SK-N-SH treated with all-trans-retinoic acid at 6 μM for 48 hours (cell line): ENCODE measurements around the gene OR6C6.

Source experiments
- ATAC-seq: fragments of 200-7000 bp; cut with Tn5 transposase; 3 replicates; pipeline ENCODE4 v1.9.1; 2020; ENCODE audit warnings: mild to moderate bottlenecking, moderate library complexity
- ARNTL ChIP-seq: fragments of 450-650 bp; formaldehyde crosslinking; IDR thresholded peaks from 2 replicates; pipeline ENCODE4 v1.5.0; 2020; ENCODE audit warnings: low read depth, mild to moderate bottlenecking, moderate library complexity, borderline replicate concordance
- BACH2 ChIP-seq: fragments of 250-450 bp; sonication (Bioruptor Pico); IDR thresholded peaks from 2 replicates; pipeline ENCODE4 v1.9.0; 2021; ENCODE audit warnings: mild to moderate bottlenecking, borderline replicate concordance
- CREB5 ChIP-seq: fragments of 250-450 bp; sonication (Bioruptor Pico); IDR thresholded peaks from 2 replicates; pipeline ENCODE4 v1.5.1; 2020; ENCODE audit warnings: low read depth, mild to moderate bottlenecking, moderate library complexity
- CSRNP3 ChIP-seq: fragments of 250-450 bp; sonication (Bioruptor Pico); IDR thresholded peaks from 2 replicates; pipeline ENCODE4 v1.5.1; 2021; ENCODE audit warnings: mild to moderate bottlenecking, moderate library complexity
- ESRRG ChIP-seq: fragments of 250-450 bp; sonication (Bioruptor Pico); IDR thresholded peaks from 2 replicates; pipeline ENCODE4 v1.6.1; 2021; ENCODE audit warnings: mild to moderate bottlenecking
- GLIS3 ChIP-seq: fragments of 250-450 bp; sonication (Bioruptor Pico); IDR thresholded peaks from 2 replicates; pipeline ENCODE4 v1.5.0; 2020; ENCODE audit warnings: mild to moderate bottlenecking, moderate library complexity
- ISL1 ChIP-seq: fragments of 250-450 bp; sonication (Bioruptor Pico); IDR thresholded peaks from 2 replicates; pipeline ENCODE4 v2.1.2; 2022; ENCODE audit warnings: mild to moderate bottlenecking, moderate library complexity
- OSR1 ChIP-seq: fragments of 250-450 bp; sonication (Bioruptor Pico); IDR thresholded peaks from 2 replicates; pipeline ENCODE4 v1.8.0; 2022; ENCODE audit warnings: moderate library complexity, mild to moderate bottlenecking, inconsistent platforms
- POU6F1 ChIP-seq: fragments of 250-450 bp; sonication (Bioruptor Pico); IDR thresholded peaks from 2 replicates; pipeline ENCODE4 v1.8.0; 2021; ENCODE audit warnings: low read depth, mild to moderate bottlenecking, moderate library complexity, borderline replicate concordance
- PPARA ChIP-seq: fragments of 250-450 bp; sonication (Bioruptor Pico); IDR thresholded peaks from 2 replicates; pipeline ENCODE4 v1.5.0; 2020; ENCODE audit warnings: mild to moderate bottlenecking, borderline replicate concordance
- RARB ChIP-seq: fragments of 250-450 bp; sonication (Bioruptor Pico); IDR thresholded peaks from 2 replicates; pipeline ENCODE4 v1.8.0; 2021; ENCODE audit warnings: mild to moderate bottlenecking, moderate library complexity
- SNAI2 ChIP-seq: fragments of 250-450 bp; sonication (Bioruptor Pico); IDR thresholded peaks from 2 replicates; pipeline ENCODE4 v1.5.0; 2020; ENCODE audit warnings: mild to moderate bottlenecking, moderate library complexity
- TCF4 ChIP-seq: fragments of 250-450 bp; sonication (Bioruptor Pico); IDR thresholded peaks from 2 replicates; pipeline ENCODE4 v1.8.0; 2021; ENCODE audit warnings: mild to moderate bottlenecking, moderate library complexity, borderline replicate concordance
- TOX ChIP-seq: fragments of 250-450 bp; sonication (Bioruptor Pico); IDR thresholded peaks from 2 replicates; pipeline ENCODE4 v1.8.0; 2021; ENCODE audit warnings: mild to moderate bottlenecking, moderate library complexity, borderline replicate concordance
- ZC3H10 ChIP-seq: fragments of 250-450 bp; sonication (Bioruptor Pico); IDR thresholded peaks from 2 replicates; pipeline ENCODE4 v1.5.1; 2021; ENCODE audit warnings: mild to moderate bottlenecking, moderate library complexity
- ZFP3 ChIP-seq: fragments of 250-450 bp; sonication (Bioruptor Pico); IDR thresholded peaks from 2 replicates; pipeline ENCODE4 v1.5.0; 2020; ENCODE audit warnings: mild to moderate bottlenecking, moderate library complexity
- ZFP30 ChIP-seq: fragments of 450-650 bp; formaldehyde crosslinking; IDR thresholded peaks from 2 replicates; pipeline ENCODE4 v1.5.0; 2022; ENCODE audit warnings: mild to moderate bottlenecking, moderate library complexity
- ZNF565 ChIP-seq: fragments of 450-650 bp; formaldehyde crosslinking; conservative IDR thresholded peaks from 2 replicates; pipeline ENCODE4 v1.5.0; 2020; ENCODE audit warnings: low read depth, mild to moderate bottlenecking, moderate library complexity
- ZNF70 ChIP-seq: fragments of 450-650 bp; formaldehyde crosslinking; IDR thresholded peaks from 2 replicates; pipeline ENCODE4 v1.5.0; 2020; ENCODE audit warnings: mild to moderate bottlenecking, moderate library complexity
- TF ChIP-seq, protein P1 (sequence below): fragments of 250-450 bp; sonication (Bioruptor Pico); IDR thresholded peaks from 2 replicates; pipeline ENCODE4 v1.5.0; 2020; ENCODE audit warnings: mild to moderate bottlenecking, moderate library complexity

Gene OR6C6

GRCh38 chr12:55320201-55320600, 23.8 kb upstream of the OR6C6 start:
- TF ChIP-seq SNAI2 (CRISPR knock-in tag) = no peak
- TF ChIP-seq POU6F1 (CRISPR knock-in tag) = no peak
- no peak for TF ChIP-seq TOX (CRISPR knock-in tag)
- no peak for TF ChIP-seq ZC3H10
- no peak for TF ChIP-seq RARB (CRISPR knock-in tag)
- no peak for TF ChIP-seq ZNF565 (CRISPR knock-in tag)
- no peak for TF ChIP-seq ARNTL (CRISPR knock-in tag)
- no peak for TF ChIP-seq ISL1
- no peak for TF ChIP-seq CSRNP3 (CRISPR knock-in tag)
- ATAC-seq = no peak

- no peak for TF ChIP-seq ARNTL (CRISPR knock-in tag)
- TF ChIP-seq TCF4 = no peak
- TF ChIP-seq ZFP30 (CRISPR knock-in tag) = no peak
- no peak for TF ChIP-seq ZNF70 (CRISPR knock-in tag)
- no peak for TF ChIP-seq TOX (CRISPR knock-in tag)
- no peak for TF ChIP-seq BACH2 (CRISPR knock-in tag)
- ATAC-seq = no peak
These were observed 17.7 kb upstream of the OR6C6 start, which contains the start of gene OR6C1 for GRCh38 chr12:55314043-55314442. Gene OR6C1, plus strand, starts transcription at chr12:55314343. Its CDS starts 6,257 bp downstream, at chr12:55320600.

GRCh38 chr12:55289999-55290398, 6.4 kb downstream of the OR6C6 start:
- TF ChIP-seq RARB (CRISPR knock-in tag) = no peak
- TF ChIP-seq GLIS3 (CRISPR knock-in tag) = no peak
- TF ChIP-seq CREB5 = no peak
- no peak for TF ChIP-seq PPARA
- TF ChIP-seq, protein P1, sequence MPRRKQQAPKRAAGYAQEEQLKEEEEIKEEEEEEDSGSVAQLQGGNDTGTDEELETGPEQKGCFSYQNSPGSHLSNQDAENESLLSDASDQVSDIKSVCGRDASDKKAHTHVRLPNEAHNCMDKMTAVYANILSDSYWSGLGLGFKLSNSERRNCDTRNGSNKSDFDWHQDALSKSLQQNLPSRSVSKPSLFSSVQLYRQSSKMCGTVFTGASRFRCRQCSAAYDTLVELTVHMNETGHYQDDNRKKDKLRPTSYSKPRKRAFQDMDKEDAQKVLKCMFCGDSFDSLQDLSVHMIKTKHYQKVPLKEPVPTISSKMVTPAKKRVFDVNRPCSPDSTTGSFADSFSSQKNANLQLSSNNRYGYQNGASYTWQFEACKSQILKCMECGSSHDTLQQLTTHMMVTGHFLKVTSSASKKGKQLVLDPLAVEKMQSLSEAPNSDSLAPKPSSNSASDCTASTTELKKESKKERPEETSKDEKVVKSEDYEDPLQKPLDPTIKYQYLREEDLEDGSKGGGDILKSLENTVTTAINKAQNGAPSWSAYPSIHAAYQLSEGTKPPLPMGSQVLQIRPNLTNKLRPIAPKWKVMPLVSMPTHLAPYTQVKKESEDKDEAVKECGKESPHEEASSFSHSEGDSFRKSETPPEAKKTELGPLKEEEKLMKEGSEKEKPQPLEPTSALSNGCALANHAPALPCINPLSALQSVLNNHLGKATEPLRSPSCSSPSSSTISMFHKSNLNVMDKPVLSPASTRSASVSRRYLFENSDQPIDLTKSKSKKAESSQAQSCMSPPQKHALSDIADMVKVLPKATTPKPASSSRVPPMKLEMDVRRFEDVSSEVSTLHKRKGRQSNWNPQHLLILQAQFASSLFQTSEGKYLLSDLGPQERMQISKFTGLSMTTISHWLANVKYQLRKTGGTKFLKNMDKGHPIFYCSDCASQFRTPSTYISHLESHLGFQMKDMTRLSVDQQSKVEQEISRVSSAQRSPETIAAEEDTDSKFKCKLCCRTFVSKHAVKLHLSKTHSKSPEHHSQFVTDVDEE (CRISPR knock-in tag) = no peak
- TF ChIP-seq ZNF565 (CRISPR knock-in tag) = no peak
- no peak for TF ChIP-seq ZFP3 (CRISPR knock-in tag)
- TF ChIP-seq ISL1 = no peak
- TF ChIP-seq OSR1 (CRISPR knock-in tag) = no peak
- TF ChIP-seq POU6F1 (CRISPR knock-in tag) = no peak
- TF ChIP-seq CSRNP3 (CRISPR knock-in tag) = no peak
- TF ChIP-seq ARNTL (CRISPR knock-in tag) = no peak
- TF ChIP-seq ZC3H10 = no peak
- TF ChIP-seq ESRRG (CRISPR knock-in tag) = no peak
- ATAC-seq = no peak
